OCI-LY7 (cell line): ENCODE data around the gene DNAH17. TPM values are rescaled to one million over a fixed set of nuclear protein-coding genes. Genes with fewer than 3 reads are reported as not detected.

Source experiments
- BruUV-seq: library from RNA; stranded (reverse); fragments of 400-500 nt; replicated peaks from 2 replicates; lab custom pipeline; 2021; lab: Mats Ljungman, UMichigan
- CTCF ChIA-PET: fragments of 300-600 bp; sonication (Branson Sonifier 250); formaldehyde crosslinking; loops from one replicate; lab custom pipeline; 2022; ENCODE audit warnings: antibody characterized with exemption; ENCODE audit not compliant: unreplicated experiment; lab: Charles Lee
- POLR2A ChIA-PET: fragments of 300-600 bp; sonication (Branson Sonifier 250); formaldehyde crosslinking; loops from one replicate; lab custom pipeline; 2022; ENCODE audit warnings: antibody characterized with exemption; lab: Charles Lee
- DNase-seq: peaks from one replicate; pipeline ENCODE4 v3.0.0-alpha.2; 2015; ENCODE audit warnings: low spot score
- H2AFZ ChIP-seq: fragments of 200-600 bp; sonication (generic), shearing (Covaris generic); 2 replicates; pipeline ENCODE4 v1.6.1; 2014; ENCODE audit warnings: mild to moderate bottlenecking, antibody characterized with exemption, low read length, moderate library complexity
- H3K27ac ChIP-seq: fragments of 200-600 bp; sonication (generic); 2 replicates; pipeline ENCODE4 v1.5.1; 2014; ENCODE audit warnings: mixed run types, low read depth, mild to moderate bottlenecking, moderate library complexity, low read length, inconsistent platforms; ENCODE audit not compliant: poor library complexity, severe bottlenecking
- H3K36me3 ChIP-seq: fragments of 200-600 bp; sonication (generic); 2 replicates; pipeline ENCODE4 v1.6.1; 2014; ENCODE audit warnings: mild to moderate bottlenecking, antibody characterized with exemption, low read length, moderate library complexity, mixed read lengths; ENCODE audit not compliant: insufficient read depth
- H3K4me1 ChIP-seq: fragments of 200-600 bp; sonication (generic); 2 replicates; pipeline ENCODE4 v1.5.1; 2014; ENCODE audit warnings: mild to moderate bottlenecking, low read length; ENCODE audit not compliant: insufficient read depth, poor library complexity, severe bottlenecking
- H3K4me2 ChIP-seq: fragments of 200-600 bp; sonication (generic); 2 replicates; pipeline ENCODE4 v1.6.1; 2014; ENCODE audit warnings: mild to moderate bottlenecking, low read length
- H3K4me3 ChIP-seq: fragments of 200-600 bp; sonication (generic); 2 replicates; pipeline ENCODE4 v1.5.1; 2014; ENCODE audit warnings: mild to moderate bottlenecking, low read depth, low read length; ENCODE audit not compliant: poor library complexity, severe bottlenecking
- H3K79me2 ChIP-seq: fragments of 200-600 bp; sonication (generic); 2 replicates; pipeline ENCODE4 v1.6.1; 2016; ENCODE audit warnings: low read depth, mild to moderate bottlenecking, low read length, moderate library complexity, mixed read lengths; ENCODE audit not compliant: insufficient read depth
- H3K9me2 ChIP-seq: fragments of 200-600 bp; sonication (generic); 2 replicates; pipeline ENCODE4 v1.6.1; 2016; ENCODE audit warnings: mild to moderate bottlenecking, low read length, mixed read lengths; ENCODE audit not compliant: insufficient read depth
- H3K9me3 ChIP-seq: fragments of 200-600 bp; sonication (generic); 2 replicates; pipeline ENCODE4 v1.6.1; 2014; ENCODE audit warnings: mild to moderate bottlenecking, mixed run types, low read length, mixed read lengths
- H4K20me1 ChIP-seq: fragments of 200-600 bp; sonication (generic); 2 replicates; pipeline ENCODE4 v1.6.1; 2014; ENCODE audit warnings: mild to moderate bottlenecking, antibody characterized with exemption, low read length, moderate library complexity, mixed read lengths; ENCODE audit not compliant: insufficient read depth
- CTCF ChIP-seq: fragments of 200-600 bp; sonication (generic); conservative IDR thresholded peaks from 2 replicates; pipeline ENCODE4 v1.5.1; 2014; ENCODE audit warnings: mild to moderate bottlenecking, antibody characterized with exemption, low read length, moderate library complexity, mixed read lengths
- EZH2phosphoT487 ChIP-seq: fragments of 200-600 bp; sonication (generic); IDR thresholded peaks from 2 replicates; pipeline ENCODE4 v1.6.1; 2018; ENCODE audit warnings: low read depth, borderline replicate concordance, mild to moderate bottlenecking, mixed run types, antibody characterized with exemption, low read length, moderate library complexity, mixed read lengths
- intact Hi-C: fragments of 100-400 bp; cut with micrococcal nuclease; formaldehyde crosslinking; loops from one replicate; pipeline ENCODE4 v1.10.0; 2022; ENCODE audit not compliant: unreplicated experiment
- small RNA-seq: library from RNA; depleted of rRNA; stranded (forward); fragments of <200 nt; gene quantifications from one replicate; pipeline ENCODE3, GENCODE V24; 2014
- total RNA-seq, 2 experiments: library from RNA; depleted of rRNA in 1 of 2; stranded (reverse); fragments of >200 nt in 1 of 2; shearing (Covaris generic) in 1 of 2; gene quantifications; 2 replicates each; pipeline ENCODE4 v1.2.3, GENCODE V29; 2014 to 2022

Gene DNAH17
- total RNA-seq, 2 experiments from 2014 or later: 0.89 to 1.1 TPM

GRCh38 chr17:78374631-78375274, 202.4 kb downstream of the DNAH17 start:
- TF ChIP-seq EZH2phosphoT487: no peak
- no peak for TF ChIP-seq CTCF
- no peak overlapping the region for H2AFZ ChIP-seq
- H3K9me3 ChIP-seq: no peaks in the 10 kb centered on the region
- no peak overlapping the region for H3K27ac ChIP-seq
- no peaks in the 10 kb centered on the region for H3K36me3 ChIP-seq
- no peak for DNase-seq
- H3K4me3 ChIP-seq: no peak overlapping the region
- H3K4me2 ChIP-seq: no peak overlapping the region
- H3K79me2 ChIP-seq: peaks cover 11% of the 10 kb centered on the region
- CTCF ChIA-PET: no interaction called here
- BruUV-seq: no TSS peak
- H4K20me1 ChIP-seq: peaks cover 7% of the 10 kb centered on the region; the same call in 1 of the 2 replicates
- peaks cover 12% of the 10 kb centered on the region for H3K4me1 ChIP-seq
- H3K9me2 ChIP-seq: no peaks in the 10 kb centered on the region
- POLR2A ChIA-PET: no interaction called here
- intact Hi-C loops: loop anchor here (5.0 kb wide), 1 partner anchor 48 kb away; no protein-coding TSS in a partner anchor

GRCh38 chr17:78374189-78374588, 203.0 kb downstream of the DNAH17 start:
- no peak overlapping the region for H2AFZ ChIP-seq
- POLR2A ChIA-PET: no interaction called here
- no peaks in the 10 kb centered on the region for H3K36me3 ChIP-seq
- BruUV-seq: no TSS peak
- H3K9me2 ChIP-seq: no peaks in the 10 kb centered on the region
- CTCF ChIA-PET: no interaction called here
- H3K27ac ChIP-seq: no peak overlapping the region
- H3K4me1 ChIP-seq: peaks cover 6% of the 10 kb centered on the region
- H3K4me2 ChIP-seq: no peak overlapping the region
- peaks cover 4% of the 10 kb centered on the region; the same call in 1 of the 2 replicates for H4K20me1 ChIP-seq
- H3K4me3 ChIP-seq: no peak overlapping the region
- no peak for DNase-seq
- intact Hi-C loops: no loop called here
- H3K79me2 ChIP-seq: peaks cover 5% of the 10 kb centered on the region
- TF ChIP-seq EZH2phosphoT487 (no peak), CTCF (no peak)
- H3K9me3 ChIP-seq: no peaks in the 10 kb centered on the region

Small RNA genes lying within 50 kb of the gene (small RNA-seq; reads per million reads assigned to genes)
- not detected for gene RF00415
- gene RN7SL454P: not detected

Other genes with a start within 250 kb of the DNAH17 start
- gene SOCS3, start 217.3 kb downstream of the DNAH17 start, total RNA-seq (2014; rRNA removed; shearing (Covaris generic)): not detected in 2 replicates
- gene SOCS3, start 217.3 kb downstream of the DNAH17 start, total RNA-seq (2022): not detected in 2 replicates
- 59.6 and 67.3 TPM in 2 replicates for gene PGS1, start 198.7 kb downstream of the DNAH17 start, total RNA-seq (2014; rRNA removed; shearing (Covaris generic))
- gene PGS1, start 198.7 kb downstream of the DNAH17 start, total RNA-seq (2022): 61.3 and 68.2 TPM in 2 replicates
- gene CYTH1, start 204.9 kb upstream of the DNAH17 start, total RNA-seq (2014; rRNA removed; shearing (Covaris generic)): 73.0 and 88.1 TPM in 2 replicates
- 148 and 156 TPM in 2 replicates for gene CYTH1, start 204.9 kb upstream of the DNAH17 start, total RNA-seq (2022)